ENCODE data around the gene FIBCD1.
"Not testable (repeated sequence)": the region's sequence is repeated elsewhere in the genome, so short reads cannot be mapped to it uniquely, and the experiment has no call there.

FIBCD1 gene

GRCh38 chr9:130959809-130960334 is 20.8 kb upstream of the FIBCD1 start:
- TF ChIP-seq, protein P1, sequence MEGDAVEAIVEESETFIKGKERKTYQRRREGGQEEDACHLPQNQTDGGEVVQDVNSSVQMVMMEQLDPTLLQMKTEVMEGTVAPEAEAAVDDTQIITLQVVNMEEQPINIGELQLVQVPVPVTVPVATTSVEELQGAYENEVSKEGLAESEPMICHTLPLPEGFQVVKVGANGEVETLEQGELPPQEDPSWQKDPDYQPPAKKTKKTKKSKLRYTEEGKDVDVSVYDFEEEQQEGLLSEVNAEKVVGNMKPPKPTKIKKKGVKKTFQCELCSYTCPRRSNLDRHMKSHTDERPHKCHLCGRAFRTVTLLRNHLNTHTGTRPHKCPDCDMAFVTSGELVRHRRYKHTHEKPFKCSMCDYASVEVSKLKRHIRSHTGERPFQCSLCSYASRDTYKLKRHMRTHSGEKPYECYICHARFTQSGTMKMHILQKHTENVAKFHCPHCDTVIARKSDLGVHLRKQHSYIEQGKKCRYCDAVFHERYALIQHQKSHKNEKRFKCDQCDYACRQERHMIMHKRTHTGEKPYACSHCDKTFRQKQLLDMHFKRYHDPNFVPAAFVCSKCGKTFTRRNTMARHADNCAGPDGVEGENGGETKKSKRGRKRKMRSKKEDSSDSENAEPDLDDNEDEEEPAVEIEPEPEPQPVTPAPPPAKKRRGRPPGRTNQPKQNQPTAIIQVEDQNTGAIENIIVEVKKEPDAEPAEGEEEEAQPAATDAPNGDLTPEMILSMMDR (conservative IDR thresholded peaks at IDR 0.05; ENCODE audit: low read depth, low read length) = no peak
- no peak overlapping the region for H3K4me3 ChIP-seq (ENCODE audit: low read length)
- DNase-seq (ENCODE audit: low read depth) = no peak

DNA sequence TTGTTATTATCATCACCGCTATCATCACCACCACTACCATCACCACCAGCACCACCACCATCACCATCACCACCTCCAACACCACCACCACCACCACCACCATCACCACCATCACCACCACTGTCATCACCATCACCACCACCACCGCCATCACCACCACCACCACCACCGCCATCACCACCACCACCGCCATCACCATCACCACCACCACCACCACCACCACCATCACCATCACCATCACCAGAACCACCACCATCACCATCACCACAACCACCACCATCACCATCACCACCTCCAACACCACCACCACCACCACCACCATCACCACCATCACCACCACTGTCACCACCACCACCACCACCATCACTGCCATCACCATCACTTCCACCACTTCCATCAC is 19.5 kb upstream of the FIBCD1 start:
- H3K4me3 ChIP-seq (ENCODE audit: low read length); DNase-seq (ENCODE audit: low read depth): not testable (repeated sequence)

DNA sequence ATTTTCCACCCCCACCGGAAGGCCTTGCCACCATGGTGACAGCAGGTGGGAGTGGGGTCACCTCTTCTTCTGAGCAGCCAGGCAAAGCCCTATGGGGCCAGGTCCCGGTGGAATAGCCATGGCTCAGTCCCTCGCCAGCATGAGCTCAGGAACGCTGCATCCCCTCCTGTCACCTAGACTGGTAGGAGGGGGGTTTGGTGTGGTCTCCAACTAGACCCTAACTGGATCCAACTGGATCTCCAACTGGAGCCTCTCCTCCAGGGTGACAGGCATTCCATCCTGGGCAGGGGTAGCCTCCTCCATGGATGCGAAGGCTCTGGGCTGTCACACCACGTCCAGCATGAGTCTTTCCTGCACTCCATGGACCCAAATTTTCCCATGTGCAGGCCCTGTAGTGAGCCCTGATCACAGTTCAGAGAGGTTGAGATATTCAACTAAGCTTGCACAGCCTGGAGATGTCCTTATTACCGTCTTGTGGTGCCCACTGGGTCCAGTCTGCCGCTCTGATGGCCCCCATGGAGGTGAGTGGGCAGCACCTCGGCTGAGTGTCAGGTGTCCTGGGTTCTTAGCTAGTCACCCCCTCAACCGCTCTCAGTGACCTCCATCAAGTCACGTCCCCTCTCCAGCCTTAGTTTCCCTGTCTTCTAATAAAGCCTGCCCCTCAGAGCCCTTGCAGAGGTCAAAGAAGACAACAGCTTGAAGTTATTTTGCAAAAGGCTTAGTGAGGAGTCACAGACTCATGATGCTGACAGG is 18.6 kb upstream of the FIBCD1 start:
- TF ChIP-seq, protein P1 (conservative IDR thresholded peaks at IDR 0.05; ENCODE audit: low read depth, low read length) = no peak
- no peak overlapping the region for H3K4me3 ChIP-seq (ENCODE audit: low read length)
- DNase-seq (ENCODE audit: low read depth) = no peak

- no peak overlapping the region for H3K4me3 ChIP-seq (ENCODE audit: low read length)
- DNase-seq (ENCODE audit: low read depth) = no peak
- TF ChIP-seq, protein P1 (conservative IDR thresholded peaks at IDR 0.05; ENCODE audit: low read depth, low read length) = no peak
Observed at GRCh38 chr9:130956636-130957450, 17.8 kb upstream of the FIBCD1 start.

- no peak overlapping the region for H3K4me3 ChIP-seq (ENCODE audit: low read length)
- DNase-seq (ENCODE audit: low read depth) = no peak
- TF ChIP-seq, protein P1 (conservative IDR thresholded peaks at IDR 0.05; ENCODE audit: low read depth, low read length) = no peak
Observed at GRCh38 chr9:130955947-130956621, 17.0 kb upstream of the FIBCD1 start.

- not testable (repeated sequence) for H3K4me3 ChIP-seq (ENCODE audit: low read length); DNase-seq (ENCODE audit: low read depth)
Observed at GRCh38 chr9:130954925-130955324, 15.9 kb upstream of the FIBCD1 start.

DNA sequence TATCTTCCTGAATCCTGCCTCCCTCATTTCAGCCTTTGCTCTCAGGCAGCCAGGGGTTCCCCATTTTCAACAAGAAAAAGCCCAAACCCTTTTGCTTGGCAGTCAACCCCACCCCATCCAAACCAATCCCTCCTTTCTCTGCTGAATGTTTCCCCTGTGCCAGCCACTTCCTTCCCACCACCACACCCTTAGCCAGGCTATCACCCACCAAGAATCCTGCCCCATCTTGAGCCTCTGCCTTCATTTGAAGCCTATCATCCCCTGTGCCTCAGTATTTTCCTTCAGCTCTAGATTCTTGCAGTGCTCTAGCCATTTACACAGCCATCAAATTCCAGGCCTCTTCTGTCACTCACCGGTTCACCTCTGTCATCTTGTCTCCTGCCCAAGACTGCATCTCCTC is 15.3 kb upstream of the FIBCD1 start:
- no peak overlapping the region for H3K4me3 ChIP-seq (ENCODE audit: low read length)
- no peak for DNase-seq (ENCODE audit: low read depth)
- TF ChIP-seq, protein P1 (conservative IDR thresholded peaks at IDR 0.05; ENCODE audit: low read depth, low read length) = no peak

All from retinal pigment epithelial cell (primary cell).